T-helper 1 cell treated with Interleukin-12 subunit alpha and Interleukin-12 subunit beta and Interleukin-4 antibody, amounts not matched to agents 30 ng/mL and 1 ng/mL, for 36 hours (primary cell): Measurements from ENCODE around the gene SH3BP5L. TPM values are rescaled to one million over a fixed set of nuclear protein-coding genes. Genes with fewer than 3 reads are reported as not detected.

ENCODE experiments used
- intact Hi-C: fragments of 100-400 bp; cut with micrococcal nuclease; formaldehyde crosslinking; loops from one replicate; pipeline ENCODE4 v1.15.1; 2024
- total RNA-seq: library from RNA; stranded (reverse); gene quantifications from 2 replicates; pipeline ENCODE4 v1.2.3, GENCODE V29; 2022

Gene SH3BP5L
- total RNA-seq, 1 donor from 2014 or later = 34.1 TPM

DNA sequence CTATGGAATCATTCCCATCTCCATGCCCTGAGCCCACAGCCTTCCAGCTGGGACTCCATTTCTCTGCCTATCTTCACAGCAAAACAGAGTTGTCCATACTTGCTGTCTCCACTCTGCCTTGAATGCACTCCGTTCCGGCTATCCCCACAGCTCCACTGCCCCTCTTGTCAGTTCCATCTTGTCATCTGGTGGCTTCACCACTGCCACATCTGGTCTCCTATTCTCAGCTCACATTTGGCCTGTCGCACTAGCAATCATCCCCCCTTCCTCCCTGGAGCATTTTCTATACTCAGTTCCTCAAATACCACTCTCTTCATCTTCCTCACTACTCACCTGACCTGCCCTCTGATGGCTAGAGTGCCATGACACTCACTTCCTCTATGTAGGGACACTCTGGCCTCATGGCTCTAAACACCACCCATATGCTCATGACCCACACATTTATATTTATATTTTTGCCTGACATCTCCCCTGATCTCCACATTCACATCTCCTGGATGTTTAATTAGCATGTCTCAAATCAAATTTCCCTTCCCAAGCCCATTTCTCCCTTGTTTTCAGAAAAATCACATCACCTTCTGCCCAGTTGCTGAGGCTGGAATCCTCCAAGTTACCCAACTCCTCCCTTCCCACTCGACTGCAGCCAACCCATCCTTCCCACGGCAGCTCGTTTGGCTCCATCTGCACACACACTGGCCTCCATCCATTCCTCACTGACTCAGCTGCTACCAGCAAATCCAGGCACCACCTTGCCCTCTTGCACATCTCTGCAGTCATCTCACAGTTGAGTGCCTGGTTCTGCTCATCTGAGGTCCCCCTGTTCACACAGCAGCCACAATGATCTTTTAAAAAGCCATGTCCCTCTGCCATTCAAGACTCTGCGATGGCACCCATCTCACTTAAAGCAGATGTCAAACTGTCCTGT, 27.0 kb upstream of the SH3BP5L start:
- intact Hi-C loops = no loop called here

DNA sequence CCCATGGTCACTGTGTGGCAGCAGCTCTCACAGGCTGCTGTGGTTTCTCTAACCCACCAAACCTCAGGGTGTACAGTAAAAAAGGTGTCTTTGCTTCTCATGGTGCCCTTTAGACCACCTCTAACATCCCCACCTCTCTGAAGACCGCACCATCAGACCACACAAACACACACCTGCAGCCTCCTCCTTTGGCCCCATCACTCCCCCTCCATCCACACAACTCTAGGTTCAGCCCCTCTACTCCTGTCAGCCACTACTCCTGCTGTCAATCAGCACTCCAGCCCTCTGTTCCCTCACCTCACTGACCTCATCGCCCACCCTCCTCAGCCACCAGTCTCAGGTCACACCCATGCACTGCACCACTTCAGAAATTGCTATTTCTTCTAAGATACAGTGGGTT, 25.7 kb upstream of the SH3BP5L start:
- intact Hi-C loops = no loop called here

DNA sequence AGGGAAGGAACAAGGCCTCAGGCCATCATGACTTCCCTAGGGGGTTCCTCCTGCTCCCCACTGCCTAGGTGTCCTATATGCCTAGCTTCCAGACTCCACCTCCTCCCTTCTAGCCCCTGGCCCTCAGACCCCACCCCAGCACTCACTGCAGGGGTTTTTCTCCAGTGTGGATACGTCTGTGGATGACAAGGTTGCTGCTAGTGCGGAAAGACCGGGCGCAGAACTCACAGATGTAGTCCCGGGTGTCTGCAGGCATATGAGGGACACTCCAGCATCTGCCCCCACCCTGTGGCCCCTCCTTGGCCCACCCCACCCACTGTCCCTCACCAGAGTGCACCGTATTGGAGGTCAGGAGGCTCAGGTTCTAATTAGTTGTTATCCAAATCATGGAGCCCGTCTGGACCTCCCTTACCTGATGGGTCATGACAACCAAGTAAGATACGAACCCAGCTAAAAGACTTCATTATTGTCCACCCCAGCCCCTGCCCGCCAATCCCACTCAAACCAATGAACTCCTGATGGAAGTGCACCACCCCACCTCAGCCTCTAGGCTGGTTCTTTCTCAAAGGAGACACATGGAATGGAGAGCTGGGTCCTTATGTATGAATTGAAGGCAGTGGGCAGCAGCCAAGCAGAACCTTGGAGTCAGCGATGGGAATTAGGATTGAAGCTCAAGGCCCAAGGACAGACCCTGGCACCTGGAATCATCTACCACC, 25.0 kb upstream of the SH3BP5L start:
- intact Hi-C loops = no loop called here

DNA sequence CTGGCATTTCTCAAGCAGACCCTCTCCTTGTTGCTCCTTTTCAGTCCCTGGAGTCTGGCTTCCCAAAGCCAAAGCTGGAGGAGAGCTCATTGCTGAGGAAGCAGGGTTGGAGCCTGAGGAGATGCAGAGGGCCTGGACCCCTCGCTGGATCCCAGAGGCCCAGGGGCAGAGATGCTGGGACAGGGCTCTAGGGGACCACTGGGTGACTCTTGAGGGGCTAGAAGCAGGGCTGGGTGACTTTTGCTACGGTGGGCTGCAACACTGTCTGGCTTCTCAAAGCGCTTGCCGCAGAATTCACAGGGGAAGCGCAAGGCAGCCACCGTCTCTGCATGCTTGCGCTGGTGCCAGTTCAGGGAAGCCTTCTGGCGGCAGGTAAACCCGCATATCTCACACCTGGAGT, 24.4 kb upstream of the SH3BP5L start:
- intact Hi-C loops = no loop called here

DNA sequence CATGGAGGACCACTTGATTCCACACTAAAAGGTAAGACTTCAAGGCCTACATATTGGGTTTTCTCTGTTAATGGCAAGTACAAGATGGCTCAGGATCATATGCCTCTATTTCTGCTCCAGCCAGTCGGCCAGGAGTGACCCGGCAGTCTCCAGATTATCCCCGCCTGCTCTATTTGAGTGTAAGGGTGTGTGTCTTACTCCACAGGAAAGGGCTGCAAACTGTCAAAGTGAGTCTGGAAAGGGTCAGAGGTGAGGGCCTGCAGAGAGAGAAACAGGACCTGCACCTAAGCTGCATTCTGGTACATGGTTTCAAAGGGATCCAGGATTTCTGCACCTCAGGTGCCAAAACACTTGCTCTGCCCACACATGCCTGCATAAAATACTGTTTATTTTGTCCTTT, 23.9 kb upstream of the SH3BP5L start:
- intact Hi-C loops = no loop called here

DNA sequence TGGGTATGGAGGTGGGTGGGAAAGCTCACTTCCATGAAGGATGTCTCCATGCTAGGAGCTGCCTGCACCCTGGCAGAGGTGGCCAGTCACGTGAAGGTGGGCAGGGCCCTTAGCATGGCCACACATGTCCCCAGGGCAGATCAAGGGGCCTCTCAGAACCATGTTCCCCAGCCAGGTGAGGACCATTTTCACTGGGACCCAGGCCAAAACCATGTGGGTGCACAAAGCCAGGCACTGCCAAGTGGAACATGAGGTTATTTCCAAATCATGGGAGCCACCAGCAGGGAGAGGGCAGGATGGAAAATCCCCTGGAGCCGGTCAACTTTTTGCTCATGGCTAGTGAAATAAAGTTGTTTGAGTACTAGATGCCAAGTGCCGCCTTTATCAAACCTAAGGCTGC, 23.4 kb upstream of the SH3BP5L start:
- intact Hi-C loops = no loop called here

DNA sequence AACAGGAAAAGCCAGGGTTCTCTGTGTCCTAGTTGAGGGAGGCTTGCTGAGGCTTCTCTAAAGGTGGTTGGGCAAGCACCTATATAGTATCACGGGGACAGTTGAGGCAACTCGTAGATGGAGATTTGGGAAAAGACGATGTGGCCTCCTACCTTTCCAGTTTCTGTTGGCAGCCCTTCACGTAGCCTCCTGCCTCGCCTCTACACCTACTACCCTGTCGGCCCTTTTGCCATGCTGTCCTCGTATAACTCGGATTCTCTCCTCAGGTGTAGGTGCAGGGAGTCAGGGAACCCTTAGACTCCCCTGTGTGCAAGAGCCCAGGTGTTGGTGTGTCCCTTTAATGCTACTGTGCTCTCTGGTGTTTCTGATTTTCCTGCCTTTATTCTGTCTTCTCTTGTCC, 22.9 kb upstream of the SH3BP5L start:
- intact Hi-C loops = no loop called here

DNA sequence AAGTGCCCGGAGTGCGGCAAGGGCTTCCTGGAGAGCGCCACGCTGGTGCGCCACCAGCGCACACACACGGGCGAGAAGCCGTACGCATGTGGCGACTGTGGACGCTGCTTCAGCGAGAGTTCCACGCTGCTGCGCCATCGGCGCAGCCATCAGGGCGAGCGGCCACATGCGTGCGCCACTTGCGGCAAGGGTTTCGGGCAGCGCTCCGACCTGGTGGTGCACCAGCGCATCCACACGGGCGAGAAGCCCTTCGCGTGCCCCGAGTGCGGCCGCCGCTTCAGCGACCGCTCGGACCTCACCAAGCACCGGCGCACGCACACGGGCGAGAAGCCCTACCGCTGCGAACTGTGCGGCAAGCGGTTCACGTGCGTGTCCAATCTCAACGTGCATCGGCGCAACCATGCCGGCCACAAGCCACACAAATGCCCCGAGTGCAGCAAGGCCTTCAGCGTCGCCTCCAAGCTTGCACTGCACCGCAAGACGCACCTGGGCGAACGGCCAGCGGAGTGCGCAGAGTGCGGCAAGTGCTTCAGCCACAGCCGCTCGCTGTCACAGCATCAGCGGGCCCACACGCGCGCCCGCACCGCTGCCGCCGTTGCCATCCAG, 22.3 kb upstream of the SH3BP5L start:
- intact Hi-C loops = no loop called here

DNA sequence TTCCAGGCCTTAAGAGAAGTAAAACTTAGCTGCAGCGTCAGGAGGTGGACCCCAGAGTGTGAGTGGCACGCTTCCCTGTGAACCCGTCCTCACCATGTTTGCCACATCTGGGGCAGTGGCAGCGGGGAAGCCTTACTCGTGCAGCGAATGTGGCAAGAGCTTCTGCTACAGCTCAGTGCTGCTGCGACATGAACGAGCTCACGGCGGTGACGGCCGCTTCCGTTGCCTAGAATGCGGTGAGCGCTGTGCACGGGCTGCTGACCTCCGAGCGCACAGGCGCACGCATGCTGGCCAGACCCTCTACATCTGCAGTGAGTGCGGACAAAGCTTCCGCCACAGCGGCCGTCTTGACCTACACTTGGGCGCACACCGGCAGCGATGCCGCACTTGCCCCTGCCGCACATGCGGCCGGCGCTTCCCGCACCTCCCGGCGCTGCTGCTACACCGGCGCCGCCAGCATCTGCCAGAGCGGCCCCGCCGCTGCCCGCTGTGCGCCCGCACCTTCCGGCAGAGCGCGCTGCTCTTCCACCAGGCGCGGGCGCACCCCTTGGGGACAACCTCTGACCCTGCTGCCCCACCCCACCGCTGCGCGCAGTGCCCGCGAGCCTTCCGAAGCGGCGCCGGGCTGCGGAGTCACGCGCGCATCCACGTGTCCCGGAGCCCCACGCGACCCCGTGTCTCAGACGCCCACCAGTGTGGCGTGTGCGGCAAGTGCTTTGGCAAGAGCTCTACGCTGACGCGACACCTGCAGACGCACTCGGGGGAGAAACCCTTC, 21.7 kb upstream of the SH3BP5L start:
- intact Hi-C loops = no loop called here

DNA sequence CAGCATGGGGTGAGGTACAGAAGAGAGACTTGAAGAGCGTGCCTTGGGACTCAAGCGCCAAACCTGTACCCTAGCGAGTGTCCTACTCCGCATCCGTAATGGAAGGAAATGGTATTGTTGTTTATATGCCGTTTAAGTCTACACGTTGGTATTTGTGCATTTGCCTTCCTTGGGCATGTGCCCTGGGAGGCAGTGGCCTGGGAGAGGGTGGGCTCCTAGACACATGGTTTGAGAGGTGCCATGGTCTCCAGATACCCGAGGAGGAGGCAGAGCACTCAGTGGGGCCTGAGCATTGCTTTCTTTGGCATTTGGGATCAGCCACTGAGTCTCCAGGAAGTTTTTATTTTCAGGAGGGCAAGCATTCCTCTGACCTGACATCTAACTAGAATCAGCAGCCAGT, 18.8 kb upstream of the SH3BP5L start:
- intact Hi-C loops = no loop called here

DNA sequence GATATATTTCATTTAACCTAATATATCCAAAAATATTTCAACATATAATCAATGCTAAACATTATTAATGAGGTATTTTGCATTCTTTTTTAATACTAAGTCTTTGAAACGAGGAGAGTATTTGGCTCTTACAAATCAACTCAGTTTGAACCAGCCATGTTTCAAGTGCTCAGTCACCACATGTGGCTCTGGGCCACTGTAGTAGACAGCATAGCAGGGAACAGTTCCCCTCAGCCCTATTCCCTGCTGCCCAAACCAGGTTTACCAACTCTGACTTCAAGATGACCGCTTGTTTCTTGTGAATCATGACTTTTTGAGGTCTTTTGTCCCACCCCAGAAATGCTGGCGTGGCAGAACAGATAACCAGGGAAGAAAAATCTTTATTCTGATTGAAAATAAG, 18.0 kb upstream of the SH3BP5L start:
- intact Hi-C loops = no loop called here

DNA sequence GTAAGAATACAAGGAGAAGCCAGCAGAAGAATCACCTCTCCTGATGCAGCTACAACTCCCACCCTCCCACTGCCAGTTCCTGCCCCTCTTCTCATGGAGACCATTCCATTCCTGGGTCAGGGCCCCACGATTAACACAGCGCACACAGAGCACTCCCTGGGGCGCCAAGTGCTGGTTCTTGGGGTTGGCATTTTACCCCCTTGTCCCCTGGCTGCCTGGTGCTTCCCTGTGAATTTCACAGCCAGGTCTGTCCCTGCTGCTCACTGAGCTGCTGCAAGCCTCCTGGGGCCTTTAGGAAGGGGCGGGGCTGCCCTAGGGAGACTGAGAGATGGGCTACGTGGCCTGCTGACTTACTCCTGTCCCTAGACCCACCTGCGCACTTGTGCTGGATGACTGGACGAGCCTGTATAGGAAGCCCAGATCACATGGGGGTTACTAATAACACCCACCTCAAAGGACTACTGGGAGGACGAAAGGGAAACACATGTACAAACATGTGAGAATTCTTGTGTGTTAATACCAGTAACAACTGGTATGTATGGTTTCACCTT, 17.1 kb upstream of the SH3BP5L start:
- intact Hi-C loops = no loop called here

DNA sequence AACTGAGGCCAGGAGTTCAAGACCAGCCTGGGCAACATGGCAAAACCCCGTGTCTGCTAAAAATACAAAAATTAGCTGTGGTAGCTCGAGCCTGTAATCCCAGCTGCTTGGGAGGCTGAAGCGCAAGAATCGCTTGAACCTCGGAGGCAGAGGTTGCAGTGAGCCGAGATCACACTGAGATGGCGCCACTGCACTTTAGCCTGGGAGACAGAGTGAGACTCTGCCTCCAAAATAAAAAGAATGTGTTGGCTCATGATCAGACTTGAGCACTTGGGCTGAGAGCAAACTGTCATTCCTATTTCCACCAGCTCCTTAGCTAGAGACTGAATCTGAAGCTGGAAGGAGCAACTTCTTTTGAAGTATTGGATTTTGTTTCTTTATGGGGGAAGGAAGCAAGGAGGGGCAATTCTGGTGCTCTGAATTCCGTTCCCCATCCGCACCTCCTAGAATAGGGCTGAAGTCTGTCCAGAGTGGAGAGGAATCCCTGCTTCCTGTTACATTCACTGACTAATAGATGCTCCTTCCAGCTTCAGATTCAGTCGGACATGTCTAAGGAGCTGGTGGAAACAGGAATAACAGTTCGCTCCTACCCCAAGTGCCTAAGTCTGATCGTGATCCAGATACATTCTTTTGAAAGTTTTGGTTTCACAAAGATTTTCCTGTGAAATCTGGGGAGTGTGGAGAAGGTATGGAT, 16.1 kb upstream of the SH3BP5L start:
- intact Hi-C loops = loop anchor here (1.0 kb wide), 1 partner anchor 82 kb away; no protein-coding TSS in a partner anchor

DNA sequence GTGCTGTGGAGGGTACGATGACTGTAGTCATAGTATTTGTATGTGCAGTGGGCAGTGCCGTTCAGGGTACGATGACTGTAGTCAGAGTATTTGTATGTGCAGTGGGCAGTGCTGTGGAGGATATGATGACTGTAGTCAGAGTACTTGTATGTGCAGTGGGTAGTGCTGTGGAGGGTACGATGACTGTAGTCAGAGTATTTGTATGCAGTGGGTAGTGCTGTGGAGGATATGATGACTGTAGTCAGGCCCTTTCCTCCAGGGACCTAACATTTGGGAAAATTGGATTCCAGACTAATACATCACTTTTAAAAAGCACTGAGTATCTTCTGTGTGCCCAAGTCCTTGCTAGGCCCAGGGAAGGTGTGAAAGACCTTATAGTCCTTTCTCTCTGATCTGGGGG, 15.2 kb upstream of the SH3BP5L start:
- intact Hi-C loops = loop anchor here (1.0 kb wide), 1 partner anchor 83 kb away; no protein-coding TSS in a partner anchor

DNA sequence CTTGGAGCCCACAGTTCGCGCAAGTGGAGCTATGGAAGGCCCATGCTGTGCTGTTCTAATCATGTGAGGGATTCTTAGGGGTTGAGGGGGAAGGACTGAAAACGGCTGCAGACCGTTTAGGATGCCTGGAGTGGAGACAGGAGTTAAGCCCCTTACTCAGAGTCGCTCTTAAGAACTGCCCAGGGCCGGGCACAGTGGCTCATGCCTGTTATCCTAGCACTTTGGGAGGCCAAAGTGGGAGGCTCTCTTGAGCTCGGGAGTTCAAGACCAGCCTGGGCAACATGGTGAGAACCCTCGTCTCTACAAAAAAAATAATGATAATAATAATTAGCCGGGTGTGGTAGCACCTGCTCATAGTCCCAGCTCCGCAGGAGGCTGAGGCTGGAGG, 13.4 kb upstream of the SH3BP5L start:
- intact Hi-C loops = no loop called here

DNA sequence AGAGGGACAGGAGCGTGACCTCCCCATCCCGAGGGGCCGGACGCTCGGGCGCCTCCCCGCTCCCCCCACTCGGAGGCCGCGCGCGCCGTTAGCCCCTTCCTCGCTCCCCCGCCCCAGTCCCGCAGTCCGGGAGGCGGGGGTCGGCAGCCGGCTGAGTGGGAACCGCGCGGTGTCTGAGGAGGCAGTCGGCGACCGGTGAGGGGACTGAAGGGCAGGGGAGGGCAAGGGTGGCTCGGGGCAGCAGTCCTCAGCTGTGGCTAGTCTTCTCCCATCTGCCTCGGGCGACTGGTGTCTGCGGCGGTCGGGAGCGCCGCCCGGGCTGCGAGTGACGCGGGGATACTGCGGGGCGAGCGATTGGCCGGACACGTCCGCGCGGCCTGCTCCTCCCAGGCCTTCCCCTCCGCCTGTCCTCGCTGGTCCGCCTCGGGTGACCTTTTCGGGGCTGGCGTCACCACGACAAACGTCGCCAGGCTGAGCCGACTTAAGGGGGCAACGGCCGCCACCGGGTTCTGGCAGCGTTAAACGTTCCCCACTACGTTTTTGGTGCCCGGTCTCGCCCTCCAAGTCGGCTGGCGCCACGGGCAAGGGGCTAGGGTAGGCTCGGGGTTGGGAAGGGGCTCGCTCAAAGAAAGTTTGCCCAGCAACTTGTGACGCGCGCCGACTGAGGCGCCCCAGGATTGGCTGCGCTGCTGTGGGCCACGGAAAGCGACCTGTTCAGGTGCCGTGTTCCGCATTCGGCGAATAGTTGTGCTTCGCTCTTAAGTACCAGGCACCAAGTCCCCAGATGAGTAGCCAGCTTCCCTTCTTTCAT, 12.8 kb upstream of the SH3BP5L start:
- intact Hi-C loops = loop anchor here (1.0 kb wide), 6 partner anchors 12 to 434 kb away; partner anchors contain the start of genes PGBD2 and ZNF692

DNA sequence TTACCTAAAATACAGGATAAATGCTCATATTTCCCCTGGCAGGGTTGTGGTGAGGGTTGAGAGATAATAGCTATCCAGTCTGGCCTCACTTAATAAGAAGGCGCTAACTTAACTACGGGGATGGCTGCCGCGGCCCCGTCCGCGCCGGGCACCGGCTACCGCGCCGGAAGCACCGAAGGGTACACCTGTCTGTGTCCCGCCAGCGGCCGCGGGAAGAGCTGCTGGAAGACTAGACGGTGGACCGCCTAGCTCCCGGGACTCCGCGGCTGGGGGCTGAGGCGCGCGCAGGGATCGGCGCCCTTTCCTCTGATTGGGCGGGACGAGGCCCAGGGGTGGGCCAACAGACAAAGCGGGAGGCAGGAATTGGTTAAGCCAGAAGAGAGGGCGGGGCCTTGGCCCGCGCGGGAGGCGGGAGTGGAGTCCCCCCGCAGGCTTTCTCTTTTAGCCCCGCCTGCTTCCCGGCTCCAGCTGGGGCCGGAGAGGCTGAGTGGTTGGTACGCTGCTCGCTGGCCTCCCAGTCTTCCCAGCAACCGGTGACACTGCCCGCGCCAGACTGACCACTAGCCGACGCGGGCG, 12.2 kb upstream of the SH3BP5L start, which contains the start of gene ZNF672:
ZNF672 (plus strand) TSS at position 444 of the 576 bp plus-strand sequence. CDS start 9,051 bp downstream, outside the sequence.
- intact Hi-C loops = loop anchor here (1.0 kb wide), 6 partner anchors 12 to 434 kb away; partner anchors contain the start of genes PGBD2 and ZNF692

DNA sequence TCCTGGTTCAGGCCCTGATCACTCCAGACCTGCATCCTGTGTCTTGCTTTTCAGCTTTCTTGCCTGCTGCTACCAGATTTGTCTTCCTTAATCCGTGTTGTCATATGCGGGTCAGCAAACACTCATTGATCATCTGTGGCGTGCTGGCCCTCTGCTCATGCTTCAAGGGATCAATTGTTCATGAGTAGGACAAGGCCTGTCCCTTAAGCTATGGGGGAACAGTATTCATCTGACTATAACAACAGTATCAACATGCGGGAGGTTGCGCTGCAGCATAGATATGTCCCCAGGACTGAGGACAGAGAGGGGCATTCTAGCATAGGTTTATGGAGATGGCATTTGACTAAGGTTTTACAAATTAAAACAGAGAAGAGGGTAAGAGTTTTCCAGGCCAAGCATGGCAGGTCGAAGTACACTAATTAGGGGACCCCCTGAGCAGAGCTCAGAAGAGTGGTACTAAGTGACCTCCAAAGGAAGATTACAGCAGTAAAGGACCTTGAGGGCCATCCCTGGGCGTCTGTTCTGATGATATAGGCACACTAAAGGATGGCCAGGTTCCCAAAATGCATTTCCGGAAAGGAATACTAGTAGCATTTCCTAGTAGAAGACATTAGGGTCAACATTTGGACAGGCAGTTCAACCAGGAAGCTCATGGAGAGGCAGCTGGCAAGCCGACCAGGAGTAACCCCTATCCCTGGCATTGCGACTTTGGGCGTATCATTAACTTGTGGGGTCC, 11.5 kb upstream of the SH3BP5L start:
- intact Hi-C loops = no loop called here
